ENCODE results near the gene TM2D3. TPM values are rescaled to one million over a fixed set of nuclear protein-coding genes. Genes with fewer than 3 reads are reported as not detected.

Gene TM2D3
- total RNA-seq, 1 experiment from 2014 or later, result 34.7 TPM

DNA sequence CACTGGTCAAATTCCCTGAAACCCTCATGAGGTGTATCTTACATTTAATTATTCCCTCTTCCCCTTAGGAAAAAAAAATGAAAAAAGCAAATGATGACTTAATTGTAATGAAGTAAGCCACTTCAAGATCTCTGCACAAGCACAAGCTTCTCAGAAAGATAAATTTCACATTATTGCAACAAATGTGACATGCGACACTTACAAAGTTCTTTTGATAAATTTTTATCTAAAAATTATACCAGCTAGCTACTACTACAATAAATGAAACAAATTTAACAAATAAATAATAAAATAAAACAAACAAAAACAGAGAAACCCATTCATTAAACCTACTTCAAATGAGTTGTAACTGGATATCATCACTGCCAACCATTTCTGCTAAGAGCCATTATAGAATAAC, 10.0 kb upstream of the TM2D3 start:
- Mint-ChIP-seq H3K4me3 (ENCODE audit: unreplicated experiment) (no peak overlapping the region), H3K4me1 (ENCODE audit: low read depth, unreplicated experiment) (peaks cover 10% of the 10 kb centered on the region), H3K27ac (ENCODE audit: unreplicated experiment) (no peak overlapping the region), H3K27me3 (ENCODE audit: insufficient read depth, unreplicated experiment) (no peaks in the 10 kb centered on the region), H3K36me3 (ENCODE audit: insufficient read depth, unreplicated experiment) (no peaks in the 10 kb centered on the region), H3K9me3 (ENCODE audit: unreplicated experiment) (no peaks in the 10 kb centered on the region)
- POLR2A ChIA-PET, result no interaction called here
- no peaks in the 10 kb centered on the region for H3K36me3 ChIP-seq (ENCODE audit: control insufficient read depth, insufficient read depth, low read length)
- intact Hi-C loops (cut with micrococcal nuclease; ENCODE audit: unreplicated experiment), result no loop called here
- CTCF ChIA-PET, result no interaction called here
- H3K4me3 ChIP-seq (ENCODE audit: low read depth, low read length), result no peak overlapping the region
- no peaks in the 10 kb centered on the region for H3K27me3 ChIP-seq (replicated peaks; ENCODE audit: control insufficient read depth, insufficient read depth, low read length)
- no peak for DNase-seq
- H3K4me1 ChIP-seq, result no peaks in the 10 kb centered on the region
- TF ChIP-seq, protein P1, sequence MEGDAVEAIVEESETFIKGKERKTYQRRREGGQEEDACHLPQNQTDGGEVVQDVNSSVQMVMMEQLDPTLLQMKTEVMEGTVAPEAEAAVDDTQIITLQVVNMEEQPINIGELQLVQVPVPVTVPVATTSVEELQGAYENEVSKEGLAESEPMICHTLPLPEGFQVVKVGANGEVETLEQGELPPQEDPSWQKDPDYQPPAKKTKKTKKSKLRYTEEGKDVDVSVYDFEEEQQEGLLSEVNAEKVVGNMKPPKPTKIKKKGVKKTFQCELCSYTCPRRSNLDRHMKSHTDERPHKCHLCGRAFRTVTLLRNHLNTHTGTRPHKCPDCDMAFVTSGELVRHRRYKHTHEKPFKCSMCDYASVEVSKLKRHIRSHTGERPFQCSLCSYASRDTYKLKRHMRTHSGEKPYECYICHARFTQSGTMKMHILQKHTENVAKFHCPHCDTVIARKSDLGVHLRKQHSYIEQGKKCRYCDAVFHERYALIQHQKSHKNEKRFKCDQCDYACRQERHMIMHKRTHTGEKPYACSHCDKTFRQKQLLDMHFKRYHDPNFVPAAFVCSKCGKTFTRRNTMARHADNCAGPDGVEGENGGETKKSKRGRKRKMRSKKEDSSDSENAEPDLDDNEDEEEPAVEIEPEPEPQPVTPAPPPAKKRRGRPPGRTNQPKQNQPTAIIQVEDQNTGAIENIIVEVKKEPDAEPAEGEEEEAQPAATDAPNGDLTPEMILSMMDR (IDR thresholded peaks at IDR 0.05; ENCODE audit: insufficient read depth in 1 of 2, low read depth in 1 of 2, low read length in 1 of 2, severe bottlenecking in 1 of 2, unreplicated experiment in 1 of 2), result no peak
- BruUV-seq (replicated peaks), result no TSS peak
- no peaks in the 10 kb centered on the region for H3K9me3 ChIP-seq

DNA sequence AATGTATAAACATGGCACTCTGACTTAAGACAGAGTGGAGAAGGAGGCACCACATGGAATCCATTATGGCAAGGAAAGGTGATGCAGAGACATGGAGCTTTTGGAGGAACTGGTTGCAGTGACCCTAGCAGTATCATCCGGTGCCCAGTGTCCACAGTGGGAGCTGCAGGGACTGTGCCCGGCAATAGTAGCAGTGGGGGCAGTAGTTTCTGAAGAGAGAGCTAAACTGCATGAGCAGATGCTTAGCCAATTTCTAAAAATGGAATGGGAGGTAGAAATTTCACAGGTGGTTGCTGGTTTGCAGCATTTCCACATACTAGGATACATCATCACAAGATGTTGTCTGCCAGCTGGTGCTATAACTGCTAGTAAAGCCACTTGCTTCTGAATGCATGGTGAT, 7.8 kb upstream of the TM2D3 start:
- ChIA-PET POLR2A (no interaction called here), CTCF (no interaction called here)
- TF ChIP-seq, protein P1 (IDR thresholded peaks at IDR 0.05; ENCODE audit: insufficient read depth in 1 of 2, low read depth in 1 of 2, low read length in 1 of 2, severe bottlenecking in 1 of 2, unreplicated experiment in 1 of 2), result no peak
- Histone ChIP-seq H3K27me3 (replicated peaks; ENCODE audit: control insufficient read depth, insufficient read depth, low read length) (no peaks in the 10 kb centered on the region), H3K36me3 (ENCODE audit: control insufficient read depth, insufficient read depth, low read length) (no peaks in the 10 kb centered on the region), H3K4me3 (ENCODE audit: low read depth, low read length) (no peak overlapping the region), H3K4me1 (no peaks in the 10 kb centered on the region), H3K9me3 (no peaks in the 10 kb centered on the region)
- no TSS peak for BruUV-seq (replicated peaks)
- no peaks in the 10 kb centered on the region for H3K9me3 Mint-ChIP-seq (ENCODE audit: unreplicated experiment)
- peaks cover 10% of the 10 kb centered on the region for H3K4me1 Mint-ChIP-seq (ENCODE audit: low read depth, unreplicated experiment)
- no peaks in the 10 kb centered on the region for H3K36me3 Mint-ChIP-seq (ENCODE audit: insufficient read depth, unreplicated experiment)
- H3K27me3 Mint-ChIP-seq (ENCODE audit: insufficient read depth, unreplicated experiment), result no peaks in the 10 kb centered on the region
- H3K4me3 Mint-ChIP-seq (ENCODE audit: unreplicated experiment), result no peak overlapping the region
- DNase-seq, result no peak
- H3K27ac Mint-ChIP-seq (ENCODE audit: unreplicated experiment), result no peak overlapping the region
- intact Hi-C loops (cut with micrococcal nuclease; ENCODE audit: unreplicated experiment), result no loop called here

DNA sequence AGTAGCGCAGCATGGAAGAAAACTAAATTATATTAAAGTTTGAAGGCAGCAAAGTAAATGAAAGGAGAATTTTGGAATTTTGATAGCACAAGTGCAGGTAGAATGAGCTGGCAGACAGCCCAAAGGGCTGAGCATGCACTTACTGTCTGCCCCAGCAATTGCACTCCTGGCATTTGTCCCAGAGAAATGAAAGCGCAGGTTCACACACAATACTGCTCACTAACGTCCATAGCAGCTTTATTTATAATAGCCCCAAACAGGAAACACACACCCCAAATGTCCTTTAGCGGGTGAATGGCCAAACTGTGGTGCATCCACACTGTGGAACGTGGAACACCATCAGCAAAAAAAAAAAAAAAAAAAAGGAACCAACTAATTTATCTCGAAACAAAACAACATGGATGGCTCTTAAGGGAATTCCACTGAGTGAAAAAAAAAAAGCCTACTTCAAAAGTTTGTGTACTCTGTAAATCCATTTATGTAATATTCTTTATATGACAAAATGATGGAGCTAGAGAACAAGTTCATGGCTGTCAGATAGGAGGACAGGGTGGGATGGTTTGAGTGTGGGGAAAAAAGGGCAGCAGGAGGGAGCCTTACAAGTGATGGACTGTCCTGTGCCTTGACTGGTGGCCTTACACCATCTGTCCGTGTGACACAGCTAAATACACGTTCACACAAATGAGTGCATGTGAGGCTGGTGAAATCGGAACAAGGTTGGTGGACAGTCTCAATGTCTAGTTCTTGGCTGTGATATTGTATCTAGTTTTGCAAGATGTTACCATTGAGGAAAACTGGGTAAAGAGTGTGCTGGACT, 6.0 kb upstream of the TM2D3 start:
- no peak overlapping the region for H3K4me3 Mint-ChIP-seq (ENCODE audit: unreplicated experiment)
- H3K36me3 ChIP-seq (ENCODE audit: control insufficient read depth, insufficient read depth, low read length), result no peaks in the 10 kb centered on the region
- no peaks in the 10 kb centered on the region for H3K4me1 ChIP-seq
- H3K9me3 ChIP-seq, result no peaks in the 10 kb centered on the region
- no peak overlapping the region for H3K27ac Mint-ChIP-seq (ENCODE audit: unreplicated experiment)
- no peaks in the 10 kb centered on the region for H3K4me1 Mint-ChIP-seq (ENCODE audit: low read depth, unreplicated experiment)
- ChIA-PET CTCF (no interaction called here), POLR2A (no interaction called here)
- no peak for DNase-seq
- TF ChIP-seq, protein P1 (IDR thresholded peaks at IDR 0.05; ENCODE audit: insufficient read depth in 1 of 2, low read depth in 1 of 2, low read length in 1 of 2, severe bottlenecking in 1 of 2, unreplicated experiment in 1 of 2), result no peak
- no peaks in the 10 kb centered on the region for H3K9me3 Mint-ChIP-seq (ENCODE audit: unreplicated experiment)
- no peak overlapping the region for H3K4me3 ChIP-seq (ENCODE audit: low read depth, low read length)
- H3K27me3 Mint-ChIP-seq (ENCODE audit: insufficient read depth, unreplicated experiment), result no peaks in the 10 kb centered on the region
- intact Hi-C loops (cut with micrococcal nuclease; ENCODE audit: unreplicated experiment), result no loop called here
- BruUV-seq (replicated peaks), result no TSS peak
- no peaks in the 10 kb centered on the region for H3K36me3 Mint-ChIP-seq (ENCODE audit: insufficient read depth, unreplicated experiment)
- no peaks in the 10 kb centered on the region for H3K27me3 ChIP-seq (replicated peaks; ENCODE audit: control insufficient read depth, insufficient read depth, low read length)
